GM10248 (cell line): ENCODE measurements around the gene KRT6C.

ENCODE experiments used
- CTCF ChIA-PET: fragments of 300-600 bp; sonication (Branson Sonifier 250); formaldehyde crosslinking; extraction: SDS; loops from one replicate; lab custom pipeline; 2021; ENCODE audit warnings: antibody characterized with exemption; lab: Yijun Ruan, JAX
- POLR2A ChIA-PET: fragments of 350-650 bp; sonication (Branson Sonifier 250); formaldehyde crosslinking; extraction: SDS; loops from one replicate; lab custom pipeline; 2020; ENCODE audit warnings: antibody characterized with exemption; lab: Yijun Ruan, JAX
- DNase-seq: peaks from one replicate; pipeline ENCODE4 v3.0.0; 2012; ENCODE audit errors: extremely low spot score
- TF ChIP-seq, protein P1 (sequence below): IDR thresholded peaks from 2 replicates; pipeline ENCODE4 v1.5.1; 2012; ENCODE audit warnings: mild to moderate bottlenecking, low read depth; ENCODE audit errors: extremely low read depth, missing control alignments, control extremely low read depth

Gene KRT6C

DNA sequence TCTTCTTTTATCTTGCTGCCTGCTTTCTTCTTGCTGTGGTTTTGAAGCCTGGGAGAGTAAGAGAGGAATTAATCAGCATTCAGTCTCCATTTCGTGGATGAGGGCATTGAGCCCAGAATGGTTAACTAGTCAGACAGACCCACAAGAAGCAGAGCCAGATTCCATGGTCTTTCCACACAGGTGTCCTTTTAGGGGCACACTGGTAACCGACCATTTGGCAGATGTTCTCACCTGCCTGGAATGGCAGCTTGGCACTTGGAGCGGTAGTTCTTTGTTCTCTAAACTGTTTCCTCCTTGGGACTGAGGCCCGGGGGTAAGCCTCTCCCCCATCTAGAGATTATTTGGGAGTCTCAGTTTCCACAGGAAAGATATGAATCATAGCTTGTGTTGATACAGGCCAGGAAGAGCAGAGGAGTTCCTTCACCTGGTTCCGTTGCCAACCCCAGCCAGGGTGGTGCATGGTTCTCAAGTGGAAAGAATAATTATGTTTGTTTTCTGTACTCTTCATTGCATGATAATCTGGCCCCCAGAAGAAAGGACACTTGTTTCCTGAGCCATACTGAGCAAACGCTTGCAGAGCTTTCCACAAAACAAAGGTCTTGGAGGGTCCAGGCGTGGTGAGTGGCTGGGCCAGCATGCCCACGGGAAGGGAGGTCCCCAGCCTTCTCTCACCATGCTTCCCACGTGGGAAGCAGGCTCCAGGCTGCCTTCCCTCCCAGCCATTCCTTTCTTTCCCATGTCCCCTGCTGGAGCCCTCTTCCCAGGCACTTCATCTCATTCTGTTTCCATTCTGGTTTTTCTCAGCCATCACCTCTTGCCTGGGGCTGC is 37.4 kb downstream of the KRT6C start:
- TF ChIP-seq, protein P1, sequence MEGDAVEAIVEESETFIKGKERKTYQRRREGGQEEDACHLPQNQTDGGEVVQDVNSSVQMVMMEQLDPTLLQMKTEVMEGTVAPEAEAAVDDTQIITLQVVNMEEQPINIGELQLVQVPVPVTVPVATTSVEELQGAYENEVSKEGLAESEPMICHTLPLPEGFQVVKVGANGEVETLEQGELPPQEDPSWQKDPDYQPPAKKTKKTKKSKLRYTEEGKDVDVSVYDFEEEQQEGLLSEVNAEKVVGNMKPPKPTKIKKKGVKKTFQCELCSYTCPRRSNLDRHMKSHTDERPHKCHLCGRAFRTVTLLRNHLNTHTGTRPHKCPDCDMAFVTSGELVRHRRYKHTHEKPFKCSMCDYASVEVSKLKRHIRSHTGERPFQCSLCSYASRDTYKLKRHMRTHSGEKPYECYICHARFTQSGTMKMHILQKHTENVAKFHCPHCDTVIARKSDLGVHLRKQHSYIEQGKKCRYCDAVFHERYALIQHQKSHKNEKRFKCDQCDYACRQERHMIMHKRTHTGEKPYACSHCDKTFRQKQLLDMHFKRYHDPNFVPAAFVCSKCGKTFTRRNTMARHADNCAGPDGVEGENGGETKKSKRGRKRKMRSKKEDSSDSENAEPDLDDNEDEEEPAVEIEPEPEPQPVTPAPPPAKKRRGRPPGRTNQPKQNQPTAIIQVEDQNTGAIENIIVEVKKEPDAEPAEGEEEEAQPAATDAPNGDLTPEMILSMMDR, result no peak
- no peak for DNase-seq
- CTCF ChIA-PET, result interaction anchor here (1.2 to 1.4 kb wide), 3 partner anchors 9 to 39 kb away, joined by 3 read pairs; no protein-coding TSS in a partner anchor
- POLR2A ChIA-PET, result no interaction called here

DNA sequence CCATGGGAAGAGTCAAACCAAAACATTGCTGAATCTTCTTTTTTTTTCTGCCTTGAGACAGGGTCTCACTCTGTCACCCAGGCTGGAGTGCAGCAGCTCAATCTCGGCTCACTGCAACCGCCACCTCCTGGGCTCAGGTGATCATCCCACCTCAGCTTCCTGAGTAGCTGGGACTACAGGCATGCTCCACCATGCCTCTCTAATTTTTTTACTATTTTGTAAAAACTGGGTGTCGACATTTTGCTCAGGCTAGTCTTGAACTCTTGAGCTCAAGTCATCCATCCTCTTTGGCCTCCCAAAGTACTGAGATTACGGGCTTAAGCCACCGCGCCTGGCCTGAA is 38.0 kb downstream of the KRT6C start:
- ChIA-PET POLR2A (no interaction called here), CTCF (interaction anchor here (1.2 to 1.4 kb wide), 3 partner anchors 8 to 40 kb away, joined by 3 read pairs; no protein-coding TSS in a partner anchor)
- TF ChIP-seq, protein P1, result no peak
- no peak for DNase-seq

DNA sequence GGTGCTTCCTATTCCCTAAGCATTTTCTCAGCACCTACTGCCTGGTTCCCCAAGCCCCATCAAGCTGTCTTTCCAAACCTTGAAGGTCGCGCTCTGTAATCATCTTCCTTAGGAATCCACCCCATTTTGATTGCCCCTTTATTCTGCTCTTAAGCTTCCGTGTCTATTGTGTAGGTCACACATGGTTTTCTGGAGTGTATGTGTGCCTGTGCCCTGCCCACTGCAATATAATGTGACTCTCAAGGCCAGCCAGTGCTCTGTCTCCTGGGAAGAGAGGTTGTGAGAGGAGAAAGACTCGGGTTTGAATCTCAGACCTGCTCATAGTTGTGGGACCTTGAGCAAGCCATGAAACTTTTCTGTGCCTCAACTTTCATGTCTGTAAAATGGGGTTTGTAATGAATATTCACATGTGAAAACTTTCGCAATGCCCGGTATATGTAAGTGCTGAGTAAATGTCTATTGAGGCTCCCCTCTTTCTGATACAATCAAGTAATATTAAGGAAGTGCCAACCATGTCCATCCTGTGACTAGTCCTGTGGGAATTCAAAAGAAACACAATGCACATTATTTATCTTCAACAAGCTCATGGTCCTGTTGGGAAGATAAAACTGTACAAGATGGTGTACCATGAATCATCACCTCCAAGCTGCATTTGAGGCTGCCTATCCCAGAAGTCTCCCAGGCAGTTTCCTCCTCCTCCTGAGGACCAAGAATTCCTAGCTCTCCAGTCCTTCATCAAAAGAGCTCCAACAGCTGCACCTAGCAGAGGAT is 38.7 kb downstream of the KRT6C start:
- no peak for DNase-seq
- ChIA-PET POLR2A (no interaction called here), CTCF (interaction anchor here (1.4 kb wide), 1 partner anchor 40 kb away, joined by 3 read pairs; no protein-coding TSS in a partner anchor)
- TF ChIP-seq, protein P1, result no peak

DNA sequence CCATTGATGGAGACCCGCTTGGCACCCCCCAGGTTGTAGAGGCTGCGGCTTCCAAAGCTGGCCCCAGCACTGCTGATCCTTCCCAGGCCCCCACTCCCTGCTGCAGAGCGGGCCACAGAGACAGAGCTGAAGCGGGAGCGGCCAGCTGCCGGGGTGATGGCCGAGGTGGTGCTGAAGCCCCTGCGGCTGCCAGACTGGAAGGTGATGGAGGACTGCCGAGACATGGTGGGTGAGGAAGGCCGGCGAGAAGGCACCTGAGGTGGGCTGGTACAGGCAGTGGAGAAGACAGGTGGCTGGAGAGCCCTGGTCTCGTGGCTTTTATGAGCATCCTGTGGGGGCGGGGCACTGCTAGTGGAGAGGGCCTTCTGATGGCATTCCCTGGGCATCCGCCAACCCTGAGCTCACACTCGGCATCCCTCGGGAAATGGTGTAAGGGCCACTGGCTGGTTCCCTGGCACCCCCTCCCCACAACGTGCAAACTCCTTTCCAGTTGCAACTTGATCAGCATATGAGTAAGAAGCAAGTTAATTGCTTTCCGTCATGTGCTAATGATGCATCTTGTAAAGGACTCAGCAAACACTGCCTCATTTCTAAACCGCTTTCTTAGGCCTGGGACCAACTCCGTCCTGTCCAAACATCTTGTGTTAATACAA is 39.4 kb downstream of the KRT6C start, which contains the start of gene KRT75:
Gene KRT75, minus strand, starts transcription at position 291 of the 653 bp plus-strand sequence. Its CDS starts 67 bp downstream, at position 224.
- CTCF ChIA-PET, result no interaction called here
- POLR2A ChIA-PET, result no interaction called here
- TF ChIP-seq, protein P1, result no peak
- DNase-seq, result no peak

DNA sequence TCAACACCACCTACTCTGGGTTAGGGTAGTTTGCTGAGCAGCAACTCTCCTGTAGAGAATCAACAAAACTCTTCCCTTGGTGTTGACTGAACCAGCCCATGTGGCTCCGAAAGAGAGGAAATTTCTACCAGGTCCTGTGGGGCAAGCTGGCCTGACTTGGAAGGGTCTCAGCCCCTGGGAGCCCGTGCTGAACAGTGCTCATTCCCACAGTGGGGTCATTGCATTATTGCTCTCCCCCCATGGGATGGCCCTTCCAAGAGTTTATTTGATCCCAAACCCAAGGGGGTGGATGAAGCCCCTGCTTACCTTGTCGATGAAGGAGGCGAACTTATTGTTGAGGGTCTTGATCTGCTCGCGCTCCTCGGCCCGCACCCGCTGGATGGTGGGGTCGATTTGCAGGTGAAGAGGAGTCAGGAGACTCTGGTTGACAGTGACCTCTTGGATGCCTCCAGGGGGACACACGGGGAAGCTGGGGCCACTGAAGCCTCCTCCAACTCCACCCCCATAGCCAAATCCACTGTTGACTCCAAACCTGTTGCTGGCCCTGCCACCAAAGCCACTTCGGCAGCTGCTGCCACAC is 40.0 kb downstream of the KRT6C start:
- CTCF ChIA-PET, result no interaction called here
- TF ChIP-seq, protein P1, result no peak
- DNase-seq, result no peak
- POLR2A ChIA-PET, result no interaction called here

DNA sequence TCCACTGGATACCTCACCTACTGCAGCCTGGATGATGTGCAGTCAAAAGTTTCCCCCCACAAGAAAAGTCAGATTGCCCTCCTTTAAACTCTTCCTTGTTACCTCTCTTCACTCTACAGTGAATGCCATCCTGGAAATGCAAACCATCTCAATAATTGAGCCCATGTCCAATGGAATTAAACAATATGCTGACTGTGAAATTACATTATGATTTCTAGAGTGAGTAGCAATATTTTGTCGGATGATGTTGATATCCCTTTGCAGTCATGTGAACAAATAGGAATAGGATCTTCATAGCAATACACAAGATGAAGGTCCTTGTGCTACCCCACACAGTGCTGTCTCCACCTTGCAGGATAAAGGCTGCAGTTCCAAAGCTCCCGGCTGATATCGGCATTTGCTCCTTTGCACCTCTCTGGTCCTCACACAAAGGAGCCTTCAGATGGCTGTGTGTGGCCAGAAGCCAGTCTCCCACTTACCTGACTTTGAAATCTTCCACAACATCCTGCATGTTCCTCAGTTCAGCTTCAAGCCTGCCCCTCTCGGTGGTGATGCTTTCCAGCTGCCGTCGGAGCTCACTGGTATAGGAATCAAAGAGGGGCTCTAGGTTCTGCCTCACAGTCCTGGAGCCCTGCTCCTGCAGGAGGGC is 40.9 kb downstream of the KRT6C start:
- POLR2A ChIA-PET, result no interaction called here
- TF ChIP-seq, protein P1, result no peak
- CTCF ChIA-PET, result no interaction called here
- DNase-seq, result no peak
